ENCODE measurements around the gene PDE6G.
A peak's percentile ranks its signal among the peaks of the same experiment; 100 is the strongest.
"Not testable (repeated sequence)": the region's sequence is repeated elsewhere in the genome, so short reads cannot be mapped to it uniquely, and the experiment has no call there.

The PDE6G gene

GRCh38 chr17:81680150-81680549, 23.8 kb upstream of the PDE6G start:
- H3K36me3 Mint-ChIP-seq: peaks cover 27% of the 10 kb centered on the region
- no peak for ATAC-seq
- no peak overlapping the region for H3K4me3 Mint-ChIP-seq
- DNase-seq (ENCODE audit: low spot score in 2 of 2): no peak
- peaks cover 26% of the 10 kb centered on the region for H3K4me1 Mint-ChIP-seq
- no peak overlapping the region for H3K27ac Mint-ChIP-seq
- no peaks in the 10 kb centered on the region for H3K9me3 Mint-ChIP-seq

DNA sequence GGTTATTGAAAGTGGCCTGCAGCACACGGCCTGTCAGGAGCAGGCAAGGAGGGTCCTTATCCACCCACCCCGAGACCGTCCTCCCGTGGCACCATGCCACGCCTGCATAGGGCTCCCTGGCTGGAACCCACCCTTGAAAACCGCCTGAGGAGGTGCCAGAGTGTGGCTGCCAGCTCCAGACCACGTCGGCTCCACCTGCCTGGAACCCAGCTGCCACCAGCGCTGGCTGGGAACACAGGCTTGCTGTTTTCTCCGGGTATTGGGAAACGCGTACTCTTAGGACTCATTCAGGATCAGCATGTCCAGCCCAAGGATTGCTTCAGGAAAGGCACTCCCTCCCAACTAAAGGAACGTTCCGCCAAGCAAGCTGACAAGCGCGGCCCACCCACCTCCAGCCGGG, 20.6 kb upstream of the PDE6G start:
- Mint-ChIP-seq H3K4me1 (peaks cover 9% of the 10 kb centered on the region), H3K9me3 (no peaks in the 10 kb centered on the region), H3K27ac (peak overlapping the region; percentile 55), H3K4me3 (no peak overlapping the region), H3K36me3 (peaks cover 41% of the 10 kb centered on the region)
- ATAC-seq (no peak), DNase-seq (ENCODE audit: low spot score in 2 of 2) (no peak)

DNA sequence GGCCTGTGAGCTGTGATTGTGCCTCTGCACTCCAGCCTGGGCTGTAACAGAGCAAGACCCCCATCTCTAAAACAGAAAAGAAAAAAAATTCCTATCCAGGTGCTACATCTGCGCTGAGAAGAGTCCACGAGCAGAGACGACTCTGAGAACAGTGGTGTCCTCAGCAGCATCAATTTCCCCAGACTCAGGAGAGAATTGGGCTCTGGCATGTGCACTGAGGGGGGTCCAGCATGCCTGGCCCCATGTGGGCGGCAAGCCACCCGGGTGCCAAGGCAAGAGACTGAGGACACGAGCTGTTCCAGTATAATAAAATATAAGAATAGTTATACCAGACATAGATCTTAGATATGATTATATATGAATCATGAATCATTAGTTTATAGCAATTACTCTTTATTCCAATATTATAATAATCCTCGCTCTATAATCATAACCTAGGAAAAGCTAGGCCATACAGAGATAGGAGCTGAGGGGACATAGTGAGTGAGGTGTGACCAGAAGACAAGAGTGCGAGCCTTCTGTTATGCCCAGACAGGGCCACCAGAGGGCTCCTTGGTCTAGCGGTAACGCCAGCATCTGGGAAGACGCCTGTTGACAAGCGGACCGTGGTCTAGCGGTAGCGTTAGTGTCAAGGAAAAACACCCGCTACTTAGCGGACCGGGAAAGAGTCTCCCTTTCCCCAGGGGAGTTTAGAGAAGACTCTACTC, 19.3 kb upstream of the PDE6G start:
- not testable (repeated sequence) for ATAC-seq, H3K4me1 Mint-ChIP-seq, H3K9me3 Mint-ChIP-seq, H3K27ac Mint-ChIP-seq, H3K4me3 Mint-ChIP-seq
- peak in 1 of 2 donors; percentile 62 for DNase-seq (ENCODE audit: low spot score in 2 of 2)
- peaks cover 53% of the 10 kb centered on the region for H3K36me3 Mint-ChIP-seq

- Mint-ChIP-seq H3K36me3 (peaks cover 73% of the 10 kb centered on the region), H3K27ac (no peak overlapping the region), H3K4me1 (peaks cover 14% of the 10 kb centered on the region), H3K4me3 (no peak overlapping the region), H3K9me3 (no peaks in the 10 kb centered on the region)
- no peak for ATAC-seq
- no peak for DNase-seq (ENCODE audit: low spot score in 2 of 2)
Observed at GRCh38 chr17:81673561-81674258, 17.4 kb upstream of the PDE6G start.

DNA sequence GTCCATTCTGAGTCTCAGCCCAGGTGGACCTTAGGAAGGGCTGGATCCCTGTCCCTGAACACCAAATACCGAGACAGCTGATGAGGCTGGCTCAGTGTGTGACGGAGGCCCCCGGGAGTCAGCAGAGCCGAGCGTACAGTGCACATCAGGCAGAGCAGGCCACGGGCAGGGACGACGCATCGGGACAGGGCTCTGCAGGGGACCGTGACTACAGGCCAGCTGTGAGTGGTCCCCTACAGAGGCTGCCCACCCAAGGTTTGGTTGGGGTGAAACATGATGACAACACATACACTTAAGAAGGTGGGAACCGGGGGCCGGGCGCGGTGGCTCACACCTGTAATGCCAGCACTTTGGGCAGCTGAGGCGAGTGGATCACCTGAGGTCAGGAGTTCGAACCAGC, 16.6 kb upstream of the PDE6G start:
- H3K36me3 Mint-ChIP-seq: peaks cover 80% of the 10 kb centered on the region
- H3K9me3 Mint-ChIP-seq: no peaks in the 10 kb centered on the region
- H3K27ac Mint-ChIP-seq: no peak overlapping the region
- no peak for DNase-seq (ENCODE audit: low spot score in 2 of 2)
- peaks cover 20% of the 10 kb centered on the region for H3K4me1 Mint-ChIP-seq
- H3K4me3 Mint-ChIP-seq: no peak overlapping the region
- peak; percentile 9 for ATAC-seq

- peaks cover 85% of the 10 kb centered on the region for H3K36me3 Mint-ChIP-seq
- H3K4me3 Mint-ChIP-seq: no peak overlapping the region
- no peak for ATAC-seq
- no peak for DNase-seq (ENCODE audit: low spot score in 2 of 2)
- H3K4me1 Mint-ChIP-seq: peaks cover 25% of the 10 kb centered on the region
- no peaks in the 10 kb centered on the region for H3K9me3 Mint-ChIP-seq
- H3K27ac Mint-ChIP-seq: no peak overlapping the region
Observed at GRCh38 chr17:81672504-81672903, 16.2 kb upstream of the PDE6G start.

DNA sequence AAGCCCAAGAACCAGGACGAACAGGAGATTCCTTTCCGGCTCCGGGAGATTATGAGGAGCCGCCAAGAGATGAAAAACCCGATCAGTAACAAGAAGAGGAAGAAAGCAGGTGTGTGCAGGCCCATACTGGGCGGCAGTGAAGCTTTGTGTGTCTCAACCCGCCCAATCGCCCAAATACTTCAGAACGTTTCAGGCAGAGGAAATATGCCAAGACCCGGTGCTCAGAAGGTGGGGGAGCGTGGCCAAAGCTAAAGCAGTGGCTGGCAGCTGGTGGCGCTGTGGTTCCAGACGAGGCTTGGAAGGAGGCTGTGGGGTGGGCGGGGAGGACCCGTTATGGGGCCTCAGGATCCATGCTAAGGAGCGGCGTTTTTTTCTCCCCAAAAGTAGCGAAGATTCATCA, 11.4 kb upstream of the PDE6G start:
- Mint-ChIP-seq H3K4me1 (peaks cover 32% of the 10 kb centered on the region), H3K4me3 (peak overlapping the region; percentile 91), H3K36me3 (peaks cover 86% of the 10 kb centered on the region), H3K9me3 (no peaks in the 10 kb centered on the region), H3K27ac (peak overlapping the region; percentile 96)
- ATAC-seq (no peak), DNase-seq (ENCODE audit: low spot score in 2 of 2) (no peak)

DNA sequence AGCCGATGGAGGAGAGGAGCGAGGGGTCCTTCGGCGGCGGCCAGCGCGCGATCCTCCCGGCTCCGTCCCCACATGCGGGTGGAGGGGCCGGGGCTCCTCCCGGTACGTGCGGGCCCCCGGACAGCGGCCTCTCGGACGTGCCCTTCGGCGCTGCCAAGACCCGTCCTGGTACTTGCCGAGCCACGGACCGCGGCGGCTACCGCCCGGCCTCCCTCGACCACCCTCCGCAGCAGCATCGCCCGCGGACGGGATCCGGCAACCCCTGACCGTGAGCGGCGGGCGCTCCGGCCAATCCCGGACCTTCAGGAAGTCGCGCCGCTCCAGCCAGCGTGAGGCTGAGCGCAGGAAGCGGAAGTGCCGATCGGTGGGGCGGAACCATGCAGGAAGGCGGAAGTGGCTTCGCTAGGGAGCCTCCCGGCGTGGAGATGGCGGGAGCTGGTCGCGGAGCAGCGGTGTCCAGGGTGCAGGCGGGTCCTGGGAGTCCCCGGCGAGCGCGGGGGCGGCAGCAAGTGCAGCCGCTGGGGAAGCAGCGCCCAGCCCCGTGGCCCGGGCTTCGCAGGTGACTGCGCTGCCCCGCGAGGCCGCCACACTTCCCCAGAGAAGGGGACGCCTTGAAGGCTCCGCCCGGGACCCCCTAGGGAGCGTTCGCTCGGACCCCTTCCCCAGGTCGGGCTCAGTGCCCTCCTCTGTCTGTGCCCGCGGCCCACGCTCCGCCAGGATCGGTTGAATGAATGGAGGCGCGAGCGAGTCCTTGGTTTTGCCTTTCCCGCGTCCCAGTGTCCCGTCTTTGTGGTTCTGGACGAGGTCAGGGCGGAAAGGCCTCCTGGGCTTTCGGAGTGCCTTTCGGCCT, 10.2 kb upstream of the PDE6G start, which contains the start of the genes CCDC137 and OXLD1:
Gene CCDC137, plus strand, starts transcription at position 396 of the 850 bp plus-strand sequence. Its CDS starts 30 bp downstream, at position 426.
Gene OXLD1, minus strand, starts transcription at position 264 of the 850 bp plus-strand sequence. Its CDS starts 28 bp downstream, at position 236.
- Mint-ChIP-seq H3K27ac (peak within 1 kb of the TSS; percentile 96), H3K9me3 (no peaks in the 10 kb centered on the region), H3K36me3 (peaks cover 74% of the 10 kb centered on the region), H3K4me3 (peak within 1 kb of the TSS; percentile 91), H3K4me1 (peaks cover 32% of the 10 kb centered on the region)
- ATAC-seq: peak; percentile 95
- DNase-seq (ENCODE audit: low spot score in 2 of 2): peak; percentile 85 to 95

DNA sequence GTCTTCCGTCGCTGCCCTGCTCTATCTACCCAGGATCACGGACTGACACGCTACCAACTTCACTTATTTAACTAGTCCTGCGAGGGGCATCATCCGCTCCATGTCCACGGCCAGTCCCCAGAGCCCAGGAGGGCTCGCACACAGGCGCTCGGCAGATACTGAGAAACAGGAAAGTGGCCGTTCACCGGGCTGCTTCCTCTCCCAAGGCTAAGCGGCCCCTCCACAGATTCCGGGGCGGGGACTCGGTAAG, 9.7 kb upstream of the PDE6G start:
- Mint-ChIP-seq H3K4me1 (peaks cover 32% of the 10 kb centered on the region), H3K36me3 (peaks cover 69% of the 10 kb centered on the region), H3K9me3 (no peaks in the 10 kb centered on the region), H3K4me3 (peak overlapping the region; percentile 91), H3K27ac (peak overlapping the region; percentile 96)
- ATAC-seq (peak; percentile 37), DNase-seq (ENCODE audit: low spot score in 2 of 2) (no peak)

GRCh38 chr17:81665205-81666091, 9.1 kb upstream of the PDE6G start:
- DNase-seq (ENCODE audit: low spot score in 2 of 2) (peak; percentile 30 to 76), ATAC-seq (peak; percentile 56)
- H3K27ac Mint-ChIP-seq: peak overlapping the region; percentile 96
- H3K36me3 Mint-ChIP-seq: peaks cover 63% of the 10 kb centered on the region
- peaks cover 32% of the 10 kb centered on the region for H3K4me1 Mint-ChIP-seq
- no peaks in the 10 kb centered on the region for H3K9me3 Mint-ChIP-seq
- peak overlapping the region; percentile 91 for H3K4me3 Mint-ChIP-seq

DNA sequence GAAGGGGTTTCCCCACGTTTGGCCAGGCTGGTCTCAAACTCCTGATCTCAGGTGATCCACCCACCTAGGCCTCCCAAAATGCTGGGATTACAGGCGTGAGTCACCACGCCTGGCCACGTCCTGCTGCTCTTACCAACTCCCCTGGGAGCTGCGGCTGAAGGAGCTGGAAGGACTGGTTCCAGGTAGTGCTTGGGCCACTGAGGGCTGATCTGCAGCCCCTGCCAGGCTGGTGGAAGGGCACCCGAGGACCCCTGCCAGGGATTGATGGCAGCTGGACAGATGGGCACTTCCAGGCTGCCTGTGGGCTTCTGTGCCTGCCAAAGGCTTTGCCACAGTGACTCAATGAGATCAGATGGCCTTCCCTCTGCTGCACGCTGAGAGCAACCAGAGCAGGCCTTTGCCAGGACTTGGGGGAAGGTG, 7.7 kb upstream of the PDE6G start:
- Mint-ChIP-seq H3K4me1 (peaks cover 28% of the 10 kb centered on the region), H3K4me3 (peak overlapping the region; percentile 91), H3K27ac (peak overlapping the region; percentile 17), H3K9me3 (no peaks in the 10 kb centered on the region), H3K36me3 (peaks cover 49% of the 10 kb centered on the region)
- no peak for ATAC-seq
- no peak for DNase-seq (ENCODE audit: low spot score in 2 of 2)

DNA sequence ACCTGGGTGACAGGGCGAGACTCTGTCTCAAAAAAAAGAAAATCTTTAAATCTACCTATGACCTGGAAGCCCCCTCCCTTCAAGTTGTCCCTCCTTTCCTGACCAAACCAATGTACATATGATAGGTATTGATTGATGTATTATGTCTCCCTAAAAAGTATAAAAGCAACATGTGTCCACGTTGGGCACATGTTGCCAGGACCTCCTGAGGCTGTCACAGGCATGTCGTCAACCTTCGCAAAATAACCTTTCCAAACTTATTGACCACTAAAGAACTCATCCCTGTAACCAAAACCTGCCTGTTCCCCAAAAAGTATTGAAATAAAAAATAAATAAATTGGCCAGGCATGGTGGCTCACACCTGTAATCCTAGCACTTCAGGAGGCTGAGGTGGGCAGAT, 5.7 kb upstream of the PDE6G start:
- no peak overlapping the region for H3K27ac Mint-ChIP-seq
- DNase-seq (ENCODE audit: low spot score in 2 of 2) (no peak), ATAC-seq (no peak)
- H3K4me1 Mint-ChIP-seq: peaks cover 15% of the 10 kb centered on the region
- no peaks in the 10 kb centered on the region for H3K9me3 Mint-ChIP-seq
- H3K4me3 Mint-ChIP-seq: no peak overlapping the region
- H3K36me3 Mint-ChIP-seq: peaks cover 29% of the 10 kb centered on the region

DNA sequence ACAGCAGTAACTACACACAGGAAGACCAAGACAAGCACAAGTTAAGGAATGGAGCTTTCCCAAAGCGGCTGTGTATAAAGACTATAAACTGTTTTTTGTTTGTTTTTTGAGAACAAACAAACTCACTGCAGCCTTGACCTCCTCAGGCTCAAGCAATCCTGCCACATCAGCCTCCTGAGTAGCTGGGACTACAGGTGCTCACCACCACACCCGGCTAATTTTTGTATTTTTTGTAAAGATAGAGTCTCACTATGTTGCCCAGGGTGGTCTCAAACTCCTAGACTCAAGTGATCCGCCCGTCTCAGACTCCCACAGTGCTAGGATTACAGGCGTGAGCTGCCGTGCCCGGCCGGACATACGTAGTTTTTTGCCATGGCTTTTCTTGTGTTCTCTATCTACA, 4.1 kb upstream of the PDE6G start:
- DNase-seq (ENCODE audit: low spot score in 2 of 2) (no peak), ATAC-seq (no peak)
- H3K4me3 Mint-ChIP-seq: no peak overlapping the region
- peaks cover 7% of the 10 kb centered on the region for H3K4me1 Mint-ChIP-seq
- H3K27ac Mint-ChIP-seq: no peak overlapping the region
- H3K36me3 Mint-ChIP-seq: peaks cover 16% of the 10 kb centered on the region
- H3K9me3 Mint-ChIP-seq: no peaks in the 10 kb centered on the region

GRCh38 chr17:81659038-81659437, 2.7 kb upstream of the PDE6G start:
- ATAC-seq: no peak
- Mint-ChIP-seq H3K36me3 (peaks cover 6% of the 10 kb centered on the region), H3K4me1 (peaks cover 2% of the 10 kb centered on the region), H3K27ac (no peak overlapping the region), H3K9me3 (no peaks in the 10 kb centered on the region), H3K4me3 (no peak overlapping the region)
- no peak for DNase-seq (ENCODE audit: low spot score in 2 of 2)

- H3K4me3 Mint-ChIP-seq: no peak overlapping the region
- H3K4me1 Mint-ChIP-seq: peaks cover 12% of the 10 kb centered on the region
- no peak for DNase-seq (ENCODE audit: low spot score in 2 of 2)
- peaks cover 6% of the 10 kb centered on the region for H3K36me3 Mint-ChIP-seq
- H3K27ac Mint-ChIP-seq: no peak overlapping the region
- ATAC-seq: no peak
- H3K9me3 Mint-ChIP-seq: no peaks in the 10 kb centered on the region
Observed at GRCh38 chr17:81656835-81657234, 493 bp upstream of the PDE6G start.
